GM23338 (cell line): ENCODE measurements around the gene VWA3B. TPM values are rescaled to one million over a fixed set of nuclear protein-coding genes. Genes with fewer than 3 reads are reported as not detected.

Source experiments
- ATAC-seq: fragments of 200-7000 bp; cut with Tn5 transposase; 3 replicates; pipeline ENCODE4 v1.9.1; 2020
- DNase-seq: peaks from one replicate; pipeline ENCODE4 v3.0.0-alpha.2; 2015; ENCODE audit warnings: low spot score
- H2AFZ ChIP-seq: fragments of 200-600 bp; sonication (generic); 2 replicates; pipeline ENCODE4 v1.8.0; 2016; ENCODE audit warnings: antibody characterized with exemption, mild to moderate bottlenecking, moderate library complexity
- H3F3A ChIP-seq: fragments of 200-600 bp; sonication (generic); replicated peaks from 2 replicates; pipeline ENCODE4 v1.8.0; 2017; ENCODE audit warnings: antibody characterized with exemption, mixed run types, low read depth
- H3K27ac ChIP-seq: fragments of 200-600 bp; sonication (generic); 2 replicates; pipeline ENCODE4 v1.6.1; 2016; ENCODE audit warnings: low read depth
- H3K27me3 ChIP-seq: fragments of 200-600 bp; sonication (generic); 2 replicates; pipeline ENCODE4 v1.8.0; 2016; ENCODE audit warnings: mild to moderate bottlenecking, mixed run types, moderate library complexity; ENCODE audit not compliant: insufficient read depth
- H3K36me3 ChIP-seq: fragments of 200-600 bp; sonication (generic); 2 replicates; pipeline ENCODE4 v1.8.0; 2016; ENCODE audit warnings: mild to moderate bottlenecking; ENCODE audit not compliant: insufficient read depth
- H3K4me1 ChIP-seq: fragments of 200-600 bp; sonication (generic); 2 replicates; pipeline ENCODE4 v1.8.0; 2016; ENCODE audit warnings: mild to moderate bottlenecking, moderate library complexity; ENCODE audit not compliant: insufficient read depth
- H3K4me2 ChIP-seq: fragments of 200-600 bp; sonication (generic); 2 replicates; pipeline ENCODE4 v1.7.1; 2017; ENCODE audit warnings: mixed run types
- H3K4me3 ChIP-seq: fragments of 200-600 bp; sonication (generic); 2 replicates; pipeline ENCODE4 v1.6.1; 2016; ENCODE audit warnings: mixed run types
- H3K79me2 ChIP-seq: fragments of 200-600 bp; sonication (generic); replicated peaks from 2 replicates; pipeline ENCODE4 v1.8.0; 2017; ENCODE audit warnings: mild to moderate bottlenecking; ENCODE audit not compliant: insufficient read depth
- H3K9me2 ChIP-seq: fragments of 200-600 bp; sonication (generic); 2 replicates; pipeline ENCODE4 v1.8.0; 2017; ENCODE audit not compliant: insufficient read depth
- H4K20me1 ChIP-seq: fragments of 200-600 bp; sonication (generic); replicated peaks from 2 replicates; pipeline ENCODE4 v1.8.0; 2017; ENCODE audit warnings: mild to moderate bottlenecking; ENCODE audit not compliant: insufficient read depth
- H3K27ac Mint-ChIP-seq: 2 replicates; pipeline ENCODE4 v1.8.0; 2020; ENCODE audit warnings: inconsistent platforms, mild to moderate bottlenecking, moderate library complexity, mixed read lengths
- H3K27me3 Mint-ChIP-seq: 3 replicates; pipeline ENCODE4 v1.8.0; 2022; ENCODE audit warnings: low read depth, mild to moderate bottlenecking, moderate library complexity, mixed read lengths, inconsistent platforms; ENCODE audit not compliant: insufficient read depth, poor library complexity
- H3K36me3 Mint-ChIP-seq: 3 replicates; pipeline ENCODE4 v1.8.0; 2021; ENCODE audit warnings: low read depth, mild to moderate bottlenecking, inconsistent platforms, moderate library complexity, mixed read lengths
- H3K4me1 Mint-ChIP-seq: 3 replicates; pipeline ENCODE4 v1.8.0; 2020; ENCODE audit warnings: mild to moderate bottlenecking, inconsistent platforms, mixed read lengths
- H3K4me3 Mint-ChIP-seq: 3 replicates; pipeline ENCODE4 v1.8.0; 2021; ENCODE audit warnings: moderate library complexity, mild to moderate bottlenecking, inconsistent platforms, mixed read lengths
- H3K9me3 Mint-ChIP-seq: 3 replicates; pipeline ENCODE4 v1.8.0; 2020; ENCODE audit warnings: moderate library complexity, mild to moderate bottlenecking, inconsistent platforms, mixed read lengths
- CREB1 ChIP-seq: fragments of 250-450 bp; sonication (Bioruptor Pico); IDR thresholded peaks from 2 replicates; pipeline ENCODE4 v1.5.0; 2020; ENCODE audit warnings: low read depth, mild to moderate bottlenecking, moderate library complexity
- EZH2phosphoT487 ChIP-seq: fragments of 200-600 bp; sonication (generic); IDR thresholded peaks from one replicate; pipeline ENCODE4 v1.8.1; 2018; ENCODE audit warnings: antibody characterized with exemption; ENCODE audit not compliant: unreplicated experiment
- JUNB ChIP-seq: IDR thresholded peaks from one replicate; pipeline ENCODE4 v1.6.1; 2016; ENCODE audit warnings: antibody characterized with exemption; ENCODE audit not compliant: unreplicated experiment
- POLR2AphosphoS5 ChIP-seq: IDR thresholded peaks from 2 replicates; pipeline ENCODE4 v1.6.1; 2016; ENCODE audit warnings: antibody characterized with exemption, low read depth
- STAT1 ChIP-seq: IDR thresholded peaks from one replicate; pipeline ENCODE4 v1.6.1; 2016; ENCODE audit warnings: antibody characterized with exemption; ENCODE audit not compliant: unreplicated experiment
- ZNF331 ChIP-seq: fragments of 250-450 bp; sonication (Bioruptor Pico); IDR thresholded peaks from 2 replicates; pipeline ENCODE4 v1.5.0; 2020; ENCODE audit warnings: low read depth, mild to moderate bottlenecking, moderate library complexity
- polyA plus RNA-seq: library from polyadenylated mRNA; unstranded; fragments of >200 nt; fragmentation: Nextera tagmentation; extraction: Ambion mirVana; gene quantifications from 2 replicates; pipeline ENCODE4 v1.2.1, GENCODE V29; 2016
- total RNA-seq: library from RNA; depleted of rRNA; stranded (reverse); fragments of >200 nt; shearing (Covaris generic); gene quantifications from 2 replicates; pipeline ENCODE4 v1.2.3, GENCODE V29; 2014
- TF ChIP-seq, protein P1 (sequence below): IDR thresholded peaks from 2 replicates; pipeline ENCODE4 v1.6.1; 2016; ENCODE audit warnings: antibody characterized with exemption
- TF ChIP-seq, protein P2 (sequence below): IDR thresholded peaks from one replicate; pipeline ENCODE4 v1.6.1; 2018; ENCODE audit warnings: antibody characterized with exemption; ENCODE audit not compliant: unreplicated experiment
- TF ChIP-seq, protein P3 (sequence below), 2 experiments: fragments of 200-600 bp in 1 of 2; sonication (generic) in 1 of 2; conservative IDR thresholded peaks; 2 replicates each; pipeline versions ENCODE4 v1.5.1 to v1.6.1; 2016 to 2017; ENCODE audit warnings: antibody characterized with exemption in 2 of 2, low read depth in 2 of 2, mild to moderate bottlenecking in 2 of 2, moderate library complexity in 1 of 2

VWA3B gene
- total and polyA plus RNA-seq, 2 experiments from 2014 or later = not detected

DNA sequence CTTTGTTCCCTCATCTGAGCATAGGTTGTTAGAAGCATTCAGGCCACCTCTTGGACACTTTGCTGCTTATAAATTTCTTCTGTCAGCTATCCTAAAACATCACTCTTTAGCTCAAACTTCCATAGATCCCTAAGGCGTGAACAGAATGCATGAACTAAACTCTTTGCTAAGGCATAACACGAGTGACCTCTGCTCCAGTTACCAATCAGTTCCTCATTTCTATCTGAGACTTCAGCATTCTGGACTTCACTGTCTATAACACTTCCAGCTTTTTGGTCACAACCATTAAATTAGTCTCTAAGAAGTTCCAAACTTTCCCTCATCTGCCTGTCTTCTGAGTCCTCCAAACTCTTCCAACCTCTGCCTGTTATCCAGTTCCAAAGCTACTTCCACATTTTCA, 8.3 kb upstream of the VWA3B start (continued):
- TF ChIP-seq POLR2AphosphoS5 = no peak
- TF ChIP-seq JUNB = no peak
- no peak for TF ChIP-seq CREB1 (CRISPR knock-in tag)
- TF ChIP-seq, protein P1, sequence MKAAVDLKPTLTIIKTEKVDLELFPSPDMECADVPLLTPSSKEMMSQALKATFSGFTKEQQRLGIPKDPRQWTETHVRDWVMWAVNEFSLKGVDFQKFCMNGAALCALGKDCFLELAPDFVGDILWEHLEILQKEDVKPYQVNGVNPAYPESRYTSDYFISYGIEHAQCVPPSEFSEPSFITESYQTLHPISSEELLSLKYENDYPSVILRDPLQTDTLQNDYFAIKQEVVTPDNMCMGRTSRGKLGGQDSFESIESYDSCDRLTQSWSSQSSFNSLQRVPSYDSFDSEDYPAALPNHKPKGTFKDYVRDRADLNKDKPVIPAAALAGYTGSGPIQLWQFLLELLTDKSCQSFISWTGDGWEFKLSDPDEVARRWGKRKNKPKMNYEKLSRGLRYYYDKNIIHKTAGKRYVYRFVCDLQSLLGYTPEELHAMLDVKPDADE = no peak
- no peak for TF ChIP-seq STAT1
- TF ChIP-seq, protein P2, sequence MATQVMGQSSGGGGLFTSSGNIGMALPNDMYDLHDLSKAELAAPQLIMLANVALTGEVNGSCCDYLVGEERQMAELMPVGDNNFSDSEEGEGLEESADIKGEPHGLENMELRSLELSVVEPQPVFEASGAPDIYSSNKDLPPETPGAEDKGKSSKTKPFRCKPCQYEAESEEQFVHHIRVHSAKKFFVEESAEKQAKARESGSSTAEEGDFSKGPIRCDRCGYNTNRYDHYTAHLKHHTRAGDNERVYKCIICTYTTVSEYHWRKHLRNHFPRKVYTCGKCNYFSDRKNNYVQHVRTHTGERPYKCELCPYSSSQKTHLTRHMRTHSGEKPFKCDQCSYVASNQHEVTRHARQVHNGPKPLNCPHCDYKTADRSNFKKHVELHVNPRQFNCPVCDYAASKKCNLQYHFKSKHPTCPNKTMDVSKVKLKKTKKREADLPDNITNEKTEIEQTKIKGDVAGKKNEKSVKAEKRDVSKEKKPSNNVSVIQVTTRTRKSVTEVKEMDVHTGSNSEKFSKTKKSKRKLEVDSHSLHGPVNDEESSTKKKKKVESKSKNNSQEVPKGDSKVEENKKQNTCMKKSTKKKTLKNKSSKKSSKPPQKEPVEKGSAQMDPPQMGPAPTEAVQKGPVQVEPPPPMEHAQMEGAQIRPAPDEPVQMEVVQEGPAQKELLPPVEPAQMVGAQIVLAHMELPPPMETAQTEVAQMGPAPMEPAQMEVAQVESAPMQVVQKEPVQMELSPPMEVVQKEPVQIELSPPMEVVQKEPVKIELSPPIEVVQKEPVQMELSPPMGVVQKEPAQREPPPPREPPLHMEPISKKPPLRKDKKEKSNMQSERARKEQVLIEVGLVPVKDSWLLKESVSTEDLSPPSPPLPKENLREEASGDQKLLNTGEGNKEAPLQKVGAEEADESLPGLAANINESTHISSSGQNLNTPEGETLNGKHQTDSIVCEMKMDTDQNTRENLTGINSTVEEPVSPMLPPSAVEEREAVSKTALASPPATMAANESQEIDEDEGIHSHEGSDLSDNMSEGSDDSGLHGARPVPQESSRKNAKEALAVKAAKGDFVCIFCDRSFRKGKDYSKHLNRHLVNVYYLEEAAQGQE = no peak

DNA sequence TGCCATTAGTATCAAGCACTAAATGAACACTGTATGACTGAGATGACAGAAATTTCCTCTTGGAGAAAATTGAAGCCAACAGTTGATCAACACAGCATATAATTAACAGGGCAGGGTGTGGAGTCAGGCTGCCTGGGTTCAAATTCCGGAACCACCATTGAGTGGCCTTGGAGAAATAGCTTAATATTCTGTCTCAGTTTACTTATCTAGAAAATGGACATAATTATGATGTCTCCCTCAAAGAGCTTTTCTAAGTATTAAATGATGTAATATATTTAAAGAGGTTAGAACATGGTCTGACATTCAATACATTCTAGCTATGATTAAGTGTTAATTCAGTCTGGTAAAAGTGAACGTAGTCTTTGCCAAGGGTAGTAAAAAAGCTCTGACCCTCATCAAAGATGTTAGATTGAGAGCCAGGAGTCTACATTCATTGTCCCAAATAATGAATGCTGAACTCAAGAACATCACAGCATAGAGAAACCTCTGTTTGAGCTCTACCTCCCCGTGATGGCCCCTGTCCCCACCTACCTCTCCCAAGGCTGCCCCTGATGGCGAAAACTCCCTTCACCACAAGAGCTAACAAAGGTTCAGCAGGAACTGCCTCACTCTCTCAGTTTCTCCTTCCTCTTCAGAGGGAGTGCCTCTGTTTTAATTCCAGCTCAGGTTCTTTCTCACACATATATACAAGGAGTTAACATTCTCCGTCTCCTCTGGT, 2.7 kb upstream of the VWA3B start:
- ATAC-seq = no peak
- H3K4me1 Mint-ChIP-seq = no peaks in the 10 kb centered on the region
- no peaks in the 10 kb centered on the region; the same call in 2 of the 3 replicates for H3K36me3 Mint-ChIP-seq

More for the DNA sequence above, 2.7 kb upstream of the VWA3B start:
- H3F3A ChIP-seq = no peaks in the 10 kb centered on the region
- Mint-ChIP-seq H3K9me3 (no peaks in the 10 kb centered on the region), H3K4me3 (no peak overlapping the region), H3K27me3 (peaks cover 33% of the 10 kb centered on the region), H3K27ac (no peak overlapping the region)
- TF ChIP-seq, protein P3, sequence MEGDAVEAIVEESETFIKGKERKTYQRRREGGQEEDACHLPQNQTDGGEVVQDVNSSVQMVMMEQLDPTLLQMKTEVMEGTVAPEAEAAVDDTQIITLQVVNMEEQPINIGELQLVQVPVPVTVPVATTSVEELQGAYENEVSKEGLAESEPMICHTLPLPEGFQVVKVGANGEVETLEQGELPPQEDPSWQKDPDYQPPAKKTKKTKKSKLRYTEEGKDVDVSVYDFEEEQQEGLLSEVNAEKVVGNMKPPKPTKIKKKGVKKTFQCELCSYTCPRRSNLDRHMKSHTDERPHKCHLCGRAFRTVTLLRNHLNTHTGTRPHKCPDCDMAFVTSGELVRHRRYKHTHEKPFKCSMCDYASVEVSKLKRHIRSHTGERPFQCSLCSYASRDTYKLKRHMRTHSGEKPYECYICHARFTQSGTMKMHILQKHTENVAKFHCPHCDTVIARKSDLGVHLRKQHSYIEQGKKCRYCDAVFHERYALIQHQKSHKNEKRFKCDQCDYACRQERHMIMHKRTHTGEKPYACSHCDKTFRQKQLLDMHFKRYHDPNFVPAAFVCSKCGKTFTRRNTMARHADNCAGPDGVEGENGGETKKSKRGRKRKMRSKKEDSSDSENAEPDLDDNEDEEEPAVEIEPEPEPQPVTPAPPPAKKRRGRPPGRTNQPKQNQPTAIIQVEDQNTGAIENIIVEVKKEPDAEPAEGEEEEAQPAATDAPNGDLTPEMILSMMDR (conservative IDR thresholded peaks at IDR 0.05; ENCODE audit: low read depth in 2 of 2) = no peak
- TF ChIP-seq EZH2phosphoT487 = no peak
- TF ChIP-seq, protein P1 = no peak
- TF ChIP-seq ZNF331 (CRISPR knock-in tag) = no peak
- TF ChIP-seq POLR2AphosphoS5 = no peak
- TF ChIP-seq STAT1 = no peak
- TF ChIP-seq, protein P2 = no peak
- DNase-seq = no peak
- H3K4me2 ChIP-seq = no peak overlapping the region
- peaks cover 39% of the 10 kb centered on the region for H3K27me3 ChIP-seq
- H3K9me2 ChIP-seq = no peaks in the 10 kb centered on the region
- H3K4me3 ChIP-seq = no peak overlapping the region
- no peaks in the 10 kb centered on the region for H3K4me1 ChIP-seq
- no peak overlapping the region for H2AFZ ChIP-seq
- H3K36me3 ChIP-seq = no peaks in the 10 kb centered on the region
- H3K27ac ChIP-seq = no peak overlapping the region
- no peaks in the 10 kb centered on the region for H4K20me1 ChIP-seq
- H3K79me2 ChIP-seq = no peaks in the 10 kb centered on the region
